ENCODE measurements around the gene SPR.

SPR gene

GRCh38 chr2:72927619-72928550 lies 40.7 kb downstream of the SPR start:
- in situ Hi-C loops (cut with HindIII; ENCODE audit: low sequenced_read_pairs) = loop anchor here (5.0 kb wide), 1 partner anchor 79 kb away; no protein-coding TSS in a partner anchor

GRCh38 chr2:72929010-72929409 lies 41.8 kb downstream of the SPR start:
- in situ Hi-C loops (cut with HindIII; ENCODE audit: low sequenced_read_pairs) = loop anchor here (5.0 kb wide), 1 partner anchor 78 kb away; no protein-coding TSS in a partner anchor

DNA sequence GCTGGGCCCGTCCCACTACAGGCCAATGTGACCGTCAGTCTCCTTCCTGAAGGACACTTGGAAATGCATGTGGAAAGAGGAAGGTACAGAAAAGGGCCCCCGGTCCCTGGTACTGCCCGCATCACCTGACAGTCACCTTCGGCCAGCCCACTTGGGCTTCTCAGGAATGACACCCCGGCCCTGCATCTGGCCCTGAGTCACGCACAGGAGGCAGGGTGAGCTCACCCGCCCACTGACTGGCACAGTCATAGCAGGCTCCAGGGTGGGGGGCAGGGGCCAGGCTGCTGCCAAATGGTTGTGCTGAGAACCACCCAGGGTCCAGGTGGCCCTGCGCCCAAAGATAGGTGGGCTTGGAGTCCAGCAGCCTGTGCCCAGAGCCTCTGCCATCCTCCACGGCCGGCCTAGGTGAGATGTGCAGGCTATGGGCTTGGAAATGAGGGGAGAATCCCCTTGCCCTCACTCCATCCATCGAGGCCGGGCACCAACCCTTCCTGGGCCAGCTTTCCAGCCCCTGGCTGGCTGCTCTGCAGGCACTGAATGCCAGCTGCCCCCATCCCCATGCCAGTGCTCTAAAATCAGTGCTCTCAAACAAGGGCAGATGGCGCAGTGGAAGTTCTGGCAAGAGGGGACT lies 44.2 kb downstream of the SPR start:
- in situ Hi-C loops (cut with HindIII; ENCODE audit: low sequenced_read_pairs) = no loop called here

DNA sequence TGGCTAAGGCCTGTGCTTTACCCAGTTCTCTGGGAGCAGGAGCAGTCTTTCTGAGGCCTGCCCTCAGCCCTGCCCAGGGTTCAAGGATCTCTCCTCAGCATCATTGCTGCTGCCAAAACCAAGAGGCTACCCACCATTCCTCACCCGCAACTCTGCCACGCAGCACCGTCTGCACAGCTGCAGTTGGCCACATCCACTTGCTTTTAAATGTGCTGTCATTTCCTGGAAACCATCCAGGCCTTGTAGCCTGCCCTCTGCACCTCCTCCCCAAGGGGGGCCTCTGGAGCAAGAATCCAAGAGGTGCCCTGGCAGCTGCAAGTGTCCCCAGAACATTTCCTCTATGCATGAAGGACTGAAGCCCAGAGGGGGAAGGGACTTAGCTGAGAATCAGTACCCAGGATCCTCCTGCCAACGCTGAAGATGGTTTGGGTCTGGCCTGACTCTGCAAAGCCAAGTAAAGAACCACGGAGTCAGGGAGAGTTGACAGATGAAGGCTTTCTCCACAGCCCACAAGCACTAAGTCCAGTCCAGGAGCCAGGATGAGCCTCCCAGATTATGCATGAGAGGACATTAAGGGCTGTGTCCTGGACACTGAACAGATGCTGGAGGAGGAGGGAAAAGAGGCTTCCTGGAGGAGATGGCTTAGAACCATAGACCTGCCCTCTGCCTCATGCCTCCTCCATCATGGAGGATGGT lies 45.0 kb downstream of the SPR start:
- in situ Hi-C loops (cut with HindIII; ENCODE audit: low sequenced_read_pairs) = no loop called here

DNA sequence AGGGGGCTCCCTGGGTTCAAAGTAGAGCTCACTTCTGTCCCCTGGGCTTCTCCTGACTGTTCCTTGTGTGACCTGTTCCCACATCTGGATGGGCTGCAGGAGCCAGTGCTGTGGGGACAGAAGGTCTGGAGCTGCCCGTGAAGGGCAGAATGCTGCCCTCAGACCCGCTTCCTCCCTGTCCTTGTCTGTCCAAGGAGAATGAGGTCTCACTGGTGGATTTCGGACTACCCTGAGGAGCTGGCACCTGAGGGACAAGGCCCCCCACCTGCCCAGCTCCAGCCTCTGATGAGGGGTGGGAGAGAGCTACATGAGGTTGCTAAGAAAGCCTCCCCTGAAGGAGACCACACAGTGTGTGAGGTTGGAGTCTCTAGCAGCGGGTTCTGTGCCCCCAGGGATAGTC lies 45.6 kb downstream of the SPR start:
- in situ Hi-C loops (cut with HindIII; ENCODE audit: low sequenced_read_pairs) = no loop called here

DNA sequence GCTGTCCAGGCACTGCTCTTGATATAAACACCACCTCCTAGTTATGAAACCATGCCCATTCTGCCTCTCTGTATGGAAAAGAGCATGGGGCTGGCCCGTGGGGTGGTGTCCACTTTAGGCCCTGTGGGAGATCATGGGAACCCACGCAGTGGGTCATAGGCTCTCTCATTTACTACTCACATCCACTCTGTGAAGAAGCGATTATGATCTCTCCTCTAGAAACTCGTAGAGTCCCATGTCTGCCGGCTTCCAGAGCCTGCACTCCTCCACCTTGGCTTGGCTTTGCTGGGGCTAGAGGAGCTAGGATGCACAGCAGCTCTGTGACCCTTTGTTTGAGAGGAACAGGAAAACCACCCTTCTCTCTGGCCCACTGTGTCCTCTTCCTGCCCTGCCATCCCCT lies 46.0 kb downstream of the SPR start:
- in situ Hi-C loops (cut with HindIII; ENCODE audit: low sequenced_read_pairs) = no loop called here

DNA sequence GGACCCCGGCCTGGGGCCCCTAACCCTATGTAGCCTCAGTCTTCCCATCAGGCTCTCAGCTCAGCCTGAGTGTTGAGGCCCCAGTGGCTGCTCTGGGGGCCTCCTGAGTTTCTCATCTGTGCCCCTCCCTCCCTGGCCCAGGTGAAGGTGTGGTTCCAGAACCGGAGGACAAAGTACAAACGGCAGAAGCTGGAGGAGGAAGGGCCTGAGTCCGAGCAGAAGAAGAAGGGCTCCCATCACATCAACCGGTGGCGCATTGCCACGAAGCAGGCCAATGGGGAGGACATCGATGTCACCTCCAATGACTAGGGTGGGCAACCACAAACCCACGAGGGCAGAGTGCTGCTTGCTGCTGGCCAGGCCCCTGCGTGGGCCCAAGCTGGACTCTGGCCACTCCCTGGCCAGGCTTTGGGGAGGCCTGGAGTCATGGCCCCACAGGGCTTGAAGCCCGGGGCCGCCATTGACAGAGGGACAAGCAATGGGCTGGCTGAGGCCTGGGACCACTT lies 46.5 kb downstream of the SPR start:
- in situ Hi-C loops (cut with HindIII; ENCODE audit: low sequenced_read_pairs) = no loop called here

DNA sequence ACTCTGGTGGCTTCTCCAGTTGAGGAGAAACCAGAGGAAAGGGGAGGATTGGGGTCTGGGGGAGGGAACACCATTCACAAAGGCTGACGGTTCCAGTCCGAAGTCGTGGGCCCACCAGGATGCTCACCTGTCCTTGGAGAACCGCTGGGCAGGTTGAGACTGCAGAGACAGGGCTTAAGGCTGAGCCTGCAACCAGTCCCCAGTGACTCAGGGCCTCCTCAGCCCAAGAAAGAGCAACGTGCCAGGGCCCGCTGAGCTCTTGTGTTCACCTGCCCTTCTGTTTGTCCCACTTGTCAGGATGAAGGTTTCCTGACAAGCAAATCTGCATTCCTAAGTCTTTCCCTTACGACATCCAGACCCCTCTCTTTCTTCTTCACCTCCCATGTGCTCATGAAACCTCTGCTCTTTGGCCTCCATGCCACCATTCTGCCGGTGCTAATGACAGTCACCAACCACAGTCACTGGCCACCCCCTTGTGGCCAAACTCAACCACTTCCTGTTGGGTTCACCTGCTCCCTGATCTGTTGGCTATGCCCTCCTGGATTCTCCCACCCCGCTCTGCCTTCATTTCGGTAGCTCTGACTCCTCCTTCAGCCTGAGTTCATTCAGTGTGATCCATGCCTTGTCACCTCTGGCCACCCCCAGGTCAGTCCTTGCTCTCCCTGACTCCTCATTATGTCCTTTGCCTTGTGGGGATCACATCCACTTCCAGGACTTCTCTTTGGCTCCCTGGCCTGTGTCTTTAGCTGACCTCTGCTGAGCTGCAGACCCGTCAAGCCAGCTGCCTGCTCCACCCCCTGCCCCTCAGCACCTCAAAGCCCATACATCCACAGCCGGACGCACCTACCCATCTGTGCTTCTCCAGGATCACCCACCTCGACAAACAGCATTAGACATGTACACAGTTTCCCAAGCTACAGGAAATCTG lies 47.7 kb downstream of the SPR start:
- in situ Hi-C loops (cut with HindIII; ENCODE audit: low sequenced_read_pairs) = no loop called here

GRCh38 chr2:72935611-72935957 lies 48.4 kb downstream of the SPR start:
- in situ Hi-C loops (cut with HindIII; ENCODE audit: low sequenced_read_pairs) = no loop called here

DNA sequence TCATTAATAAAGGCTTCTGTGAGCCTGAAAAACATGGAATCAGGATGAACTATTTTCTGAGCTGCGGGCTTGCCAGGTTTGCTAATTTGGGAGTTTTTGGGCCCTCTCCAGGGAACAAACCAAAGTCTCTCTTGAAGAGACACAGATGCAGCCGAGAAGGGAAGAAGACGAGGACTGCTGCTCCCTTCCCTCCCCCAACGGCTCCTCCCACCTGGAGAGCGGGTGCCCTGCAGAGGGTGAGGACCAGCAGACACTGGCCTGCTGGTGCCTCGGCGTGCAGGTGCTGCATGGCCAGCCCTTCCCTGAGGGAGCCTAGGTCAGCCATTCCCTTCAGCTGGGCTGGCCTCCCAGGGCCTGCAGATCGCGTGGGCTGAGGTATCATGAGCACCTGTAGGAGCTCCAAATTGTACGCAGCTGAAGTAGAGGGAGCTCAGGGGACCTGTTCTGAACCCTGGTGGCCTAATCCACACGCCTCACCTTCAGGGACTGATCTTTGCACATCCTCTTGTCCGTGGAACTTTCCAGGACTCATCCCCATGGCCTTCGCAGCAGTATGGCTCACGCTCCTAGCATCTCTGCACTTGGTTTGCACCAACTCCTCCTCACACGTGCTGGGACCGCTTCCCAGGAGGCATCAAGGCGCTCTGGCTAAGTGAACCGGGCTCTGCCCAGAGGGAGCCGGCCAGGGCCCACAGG lies 49.6 kb downstream of the SPR start:
- in situ Hi-C loops (cut with HindIII; ENCODE audit: low sequenced_read_pairs) = no loop called here

DNA sequence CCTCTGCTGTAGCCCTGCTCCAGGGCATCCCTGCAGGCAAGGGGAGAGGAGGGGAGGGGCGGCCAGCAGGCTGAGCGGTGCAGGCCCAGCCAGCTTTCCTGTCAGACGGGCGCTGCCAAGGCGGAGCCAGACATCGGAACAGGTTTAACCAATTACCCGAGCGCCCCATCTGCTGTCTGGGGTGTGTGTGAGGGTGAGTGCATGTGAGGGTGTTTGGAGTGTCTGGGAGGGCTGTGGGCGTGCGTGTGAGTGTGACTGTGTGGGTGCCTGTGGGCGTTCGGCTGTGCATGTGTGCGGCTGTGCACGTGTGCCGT lies 50.1 kb downstream of the SPR start:
- in situ Hi-C loops (cut with HindIII; ENCODE audit: low sequenced_read_pairs) = no loop called here

GRCh38 chr2:72938455-72938854 lies 51.2 kb downstream of the SPR start:
- in situ Hi-C loops (cut with HindIII; ENCODE audit: low sequenced_read_pairs) = no loop called here

GRCh38 chr2:72940361-72940760 lies 53.2 kb downstream of the SPR start:
- in situ Hi-C loops (cut with HindIII; ENCODE audit: low sequenced_read_pairs) = no loop called here

DNA sequence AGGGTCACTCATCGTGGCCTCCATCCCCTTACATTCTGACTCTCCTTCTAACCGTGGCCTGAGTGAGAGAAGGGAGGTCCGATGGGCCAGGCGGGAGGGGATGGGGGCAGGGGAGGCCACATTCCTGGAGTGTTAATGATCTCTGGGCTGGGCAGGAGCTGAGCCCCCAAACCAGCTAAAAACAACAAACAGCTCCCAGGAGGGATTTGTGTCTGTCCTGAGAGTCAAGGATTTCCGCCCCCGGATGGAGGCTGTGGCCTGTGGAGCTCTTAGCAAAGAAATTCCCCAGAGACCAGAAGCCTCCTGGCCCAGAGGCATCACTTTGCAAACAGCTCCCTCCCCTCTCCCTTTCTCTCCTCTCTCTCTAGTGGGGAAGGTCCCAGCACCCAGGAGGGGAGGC lies 53.6 kb downstream of the SPR start:
- in situ Hi-C loops (cut with HindIII; ENCODE audit: low sequenced_read_pairs) = no loop called here
